Left ventricle myocardium inferior (tissue), 1 donor: ENCODE results near the gene NTM. TPM values are rescaled to one million over a fixed set of nuclear protein-coding genes. Genes with fewer than 3 reads are reported as not detected.

Experiments used
- DNase-seq: peaks from one replicate; pipeline ENCODE4 v3.0.0-alpha.2; 2020
- H3K27ac ChIP-seq: fragments of 200-600 bp; replicated peaks from 2 replicates; pipeline ENCODE4 v1.8.0; 2021
- H3K27me3 ChIP-seq: fragments of 200-600 bp; 2 replicates; pipeline ENCODE4 v1.8.0; 2021; ENCODE audit warnings: low read depth
- H3K36me3 ChIP-seq: fragments of 200-600 bp; 2 replicates; pipeline ENCODE4 v1.8.0; 2021
- H3K4me1 ChIP-seq: fragments of 200-600 bp; 2 replicates; pipeline ENCODE4 v1.8.0; 2021
- H3K4me3 ChIP-seq: fragments of 200-600 bp; 2 replicates; pipeline ENCODE4 v1.8.0; 2021; ENCODE audit warnings: mild to moderate bottlenecking, moderate library complexity
- H3K9me3 ChIP-seq: fragments of 200-600 bp; replicated peaks from 2 replicates; pipeline ENCODE4 v1.8.0; 2021
- intact Hi-C: fragments of 100-400 bp; cut with micrococcal nuclease; formaldehyde crosslinking; loops from one replicate; pipeline ENCODE4 v1.11.0; 2022
- total RNA-seq: library from RNA; stranded (reverse); fragmentation: NEBNext Ultra II Directional; extraction: Animal tissue kit (Norgen Biotek cat#: 25700); gene quantifications from one replicate; pipeline ENCODE4 v1.2.1, GENCODE V29; 2021
- TF ChIP-seq, protein P1 (sequence below): fragments of 200-600 bp; IDR thresholded peaks from 2 replicates; pipeline ENCODE4 v1.8.0; 2021; ENCODE audit warnings: antibody characterized with exemption, mild to moderate bottlenecking, borderline replicate concordance
- donor health status: DM: no; HTN: yes; CAD: no; lungs with severe emphysema.

NTM gene
- total RNA-seq, 1 donor from 2014 or later: 1.0 TPM

DNA sequence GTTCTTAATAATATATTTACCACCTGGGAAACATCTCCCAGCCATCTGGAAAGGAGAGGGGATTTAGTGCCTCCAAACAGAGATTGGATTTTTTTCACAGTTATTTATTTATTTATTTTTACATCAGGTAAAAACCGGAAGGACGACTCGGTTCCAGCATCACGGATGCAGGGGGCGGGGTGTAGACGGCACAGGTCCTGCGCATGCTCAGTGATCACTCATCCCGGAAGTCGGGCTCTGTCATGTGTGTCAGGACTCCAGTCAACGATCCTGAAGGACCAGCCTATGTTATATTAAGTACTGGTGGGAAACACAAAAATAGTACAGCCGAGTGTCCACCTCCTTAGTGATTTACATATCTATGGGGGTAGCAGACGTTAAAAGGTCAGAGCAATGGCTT, 467.6 kb downstream of the NTM start:
- Histone ChIP-seq H3K4me3 (no peak overlapping the region), H3K27ac (no peak overlapping the region), H3K36me3 (no peaks in the 10 kb centered on the region), H3K9me3 (no peaks in the 10 kb centered on the region), H3K4me1 (no peaks in the 10 kb centered on the region), H3K27me3 (peaks cover 19% of the 10 kb centered on the region)
- intact Hi-C loops: no loop called here
- no peak for DNase-seq
- TF ChIP-seq, protein P1, sequence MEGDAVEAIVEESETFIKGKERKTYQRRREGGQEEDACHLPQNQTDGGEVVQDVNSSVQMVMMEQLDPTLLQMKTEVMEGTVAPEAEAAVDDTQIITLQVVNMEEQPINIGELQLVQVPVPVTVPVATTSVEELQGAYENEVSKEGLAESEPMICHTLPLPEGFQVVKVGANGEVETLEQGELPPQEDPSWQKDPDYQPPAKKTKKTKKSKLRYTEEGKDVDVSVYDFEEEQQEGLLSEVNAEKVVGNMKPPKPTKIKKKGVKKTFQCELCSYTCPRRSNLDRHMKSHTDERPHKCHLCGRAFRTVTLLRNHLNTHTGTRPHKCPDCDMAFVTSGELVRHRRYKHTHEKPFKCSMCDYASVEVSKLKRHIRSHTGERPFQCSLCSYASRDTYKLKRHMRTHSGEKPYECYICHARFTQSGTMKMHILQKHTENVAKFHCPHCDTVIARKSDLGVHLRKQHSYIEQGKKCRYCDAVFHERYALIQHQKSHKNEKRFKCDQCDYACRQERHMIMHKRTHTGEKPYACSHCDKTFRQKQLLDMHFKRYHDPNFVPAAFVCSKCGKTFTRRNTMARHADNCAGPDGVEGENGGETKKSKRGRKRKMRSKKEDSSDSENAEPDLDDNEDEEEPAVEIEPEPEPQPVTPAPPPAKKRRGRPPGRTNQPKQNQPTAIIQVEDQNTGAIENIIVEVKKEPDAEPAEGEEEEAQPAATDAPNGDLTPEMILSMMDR: no peak

DNA sequence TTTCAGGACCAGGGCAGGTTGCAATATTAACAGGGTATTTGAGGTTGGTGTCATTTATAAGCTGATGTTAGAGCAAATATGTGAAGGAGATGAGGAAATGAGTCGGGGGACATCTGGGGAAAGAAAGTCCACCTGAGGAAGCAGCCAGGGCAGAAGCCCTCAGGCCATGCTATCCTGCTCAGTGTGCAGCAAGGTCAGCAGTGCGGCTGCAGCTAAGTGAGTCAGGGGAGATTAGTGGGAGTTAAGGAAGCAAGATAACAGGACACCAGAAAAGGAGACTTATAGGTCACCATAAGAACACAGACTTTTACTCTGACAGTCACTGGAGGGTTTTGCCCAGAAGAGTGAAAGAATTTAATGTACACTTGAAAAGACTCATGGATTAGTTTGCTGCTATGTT, 468.9 kb downstream of the NTM start:
- H3K27ac ChIP-seq: no peak overlapping the region
- no peak overlapping the region for H3K4me3 ChIP-seq
- TF ChIP-seq, protein P1: no peak
- peaks cover 19% of the 10 kb centered on the region for H3K27me3 ChIP-seq
- H3K9me3 ChIP-seq: no peaks in the 10 kb centered on the region
- DNase-seq: no peak
- H3K4me1 ChIP-seq: no peaks in the 10 kb centered on the region
- no peaks in the 10 kb centered on the region for H3K36me3 ChIP-seq
- intact Hi-C loops: no loop called here

DNA sequence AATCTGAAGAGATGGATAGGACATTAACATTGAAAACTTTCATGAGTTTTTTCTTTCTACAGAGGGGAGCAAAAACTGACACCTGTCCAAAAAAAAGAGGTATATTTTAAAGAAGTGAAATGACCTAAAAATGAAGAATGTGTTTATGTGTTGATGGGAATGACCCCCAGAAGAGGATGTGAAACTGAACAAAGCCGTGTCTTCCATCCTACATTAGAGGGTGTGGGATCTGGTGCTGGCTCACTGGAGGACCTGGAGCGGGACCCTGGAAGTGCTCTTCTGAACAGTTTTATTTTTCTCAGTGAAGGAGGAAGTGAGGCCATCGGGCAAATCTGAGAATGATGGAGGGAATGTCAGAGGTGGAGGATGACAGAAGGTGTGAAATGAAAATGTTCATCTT, 470.1 kb downstream of the NTM start:
- no peak overlapping the region for H3K27ac ChIP-seq
- no peaks in the 10 kb centered on the region for H3K9me3 ChIP-seq
- TF ChIP-seq, protein P1: no peak
- no peak overlapping the region for H3K4me3 ChIP-seq
- peaks cover 27% of the 10 kb centered on the region for H3K27me3 ChIP-seq
- no peak for DNase-seq
- no peaks in the 10 kb centered on the region for H3K4me1 ChIP-seq
- no peaks in the 10 kb centered on the region for H3K36me3 ChIP-seq
- intact Hi-C loops: no loop called here

DNA sequence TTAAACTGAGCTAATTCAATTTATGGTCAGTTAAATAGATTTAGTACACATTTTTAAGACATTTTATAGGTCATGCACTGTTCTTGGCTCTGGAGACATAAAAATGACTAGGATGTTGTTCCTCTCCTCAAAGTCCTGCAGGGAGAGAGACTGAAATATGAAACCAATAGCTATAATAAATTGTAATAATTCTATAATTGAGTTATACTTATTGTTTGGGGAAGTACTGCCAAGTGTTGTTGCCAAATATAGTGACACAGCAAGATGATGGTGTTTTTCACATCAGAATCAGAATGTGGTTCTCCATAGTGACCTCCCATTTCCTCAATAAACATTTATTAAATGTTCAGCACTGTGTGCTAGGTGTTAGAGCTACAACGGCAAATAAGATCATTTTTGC, 470.6 kb downstream of the NTM start:
- H3K9me3 ChIP-seq: no peaks in the 10 kb centered on the region
- H3K27me3 ChIP-seq: peaks cover 30% of the 10 kb centered on the region
- DNase-seq: no peak
- H3K36me3 ChIP-seq: no peaks in the 10 kb centered on the region
- H3K27ac ChIP-seq: no peak overlapping the region
- no peak overlapping the region for H3K4me3 ChIP-seq
- TF ChIP-seq, protein P1: no peak
- intact Hi-C loops: no loop called here
- no peaks in the 10 kb centered on the region for H3K4me1 ChIP-seq

DNA sequence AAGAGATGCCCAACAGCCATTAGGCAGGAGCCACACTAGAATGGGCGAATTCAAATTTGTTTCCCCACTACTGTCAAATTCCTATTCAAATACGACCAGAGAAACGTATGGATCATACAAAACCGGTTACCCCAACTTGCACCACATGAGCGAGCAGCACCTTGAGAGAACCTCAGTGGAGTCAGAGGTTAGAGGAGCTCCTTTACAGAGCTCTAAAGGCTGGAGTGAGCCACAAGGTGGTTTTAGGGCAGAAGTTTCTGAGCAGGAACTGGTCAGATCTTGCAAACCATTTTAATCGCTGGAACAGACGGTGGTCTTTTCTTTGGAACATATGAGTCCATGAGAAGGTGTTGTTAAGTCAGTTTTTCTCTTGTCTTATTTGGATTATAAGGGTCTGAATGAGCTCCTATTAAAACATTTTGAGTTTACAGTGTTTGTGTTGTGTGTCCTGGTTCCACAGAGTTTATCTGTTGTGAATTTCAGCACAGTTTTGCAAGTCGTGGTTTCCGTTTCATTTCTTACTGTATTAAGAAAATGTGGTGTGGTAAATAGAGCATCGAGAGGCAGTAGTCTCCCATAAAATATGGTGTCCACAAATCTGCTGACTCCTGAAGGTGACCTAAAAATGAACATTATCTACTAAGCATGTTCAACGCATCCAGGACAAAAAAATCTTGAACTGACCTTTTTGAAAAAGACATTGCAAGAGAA, 471.7 kb downstream of the NTM start:
- no peaks in the 10 kb centered on the region for H3K4me1 ChIP-seq
- H3K4me3 ChIP-seq: no peak overlapping the region
- intact Hi-C loops: no loop called here
- TF ChIP-seq, protein P1: no peak
- no peak overlapping the region for H3K27ac ChIP-seq
- H3K36me3 ChIP-seq: no peaks in the 10 kb centered on the region
- H3K27me3 ChIP-seq: peaks cover 34% of the 10 kb centered on the region
- no peaks in the 10 kb centered on the region for H3K9me3 ChIP-seq
- no peak for DNase-seq

DNA sequence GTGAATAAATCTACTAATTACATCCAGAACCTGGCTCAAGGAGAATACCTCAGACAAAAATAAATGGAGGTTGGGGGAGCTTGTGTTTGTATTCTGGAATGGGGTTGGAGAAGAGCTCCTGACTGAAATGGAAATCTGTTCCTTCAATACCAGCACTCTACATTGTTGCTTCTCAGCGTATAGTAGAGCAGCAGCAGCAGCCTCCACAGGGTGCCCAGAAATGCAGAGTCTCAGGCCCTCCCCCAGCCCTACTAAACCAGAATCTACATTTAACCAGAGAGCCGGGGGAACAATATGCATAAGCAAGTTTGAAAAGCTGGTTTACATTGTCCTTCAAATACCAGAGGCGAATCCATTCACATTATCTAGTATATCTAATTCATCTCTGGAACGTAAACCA, 474.8 kb downstream of the NTM start:
- Histone ChIP-seq H3K4me3 (no peak overlapping the region), H3K4me1 (no peaks in the 10 kb centered on the region), H3K36me3 (no peaks in the 10 kb centered on the region), H3K27ac (no peak overlapping the region), H3K27me3 (peaks cover 63% of the 10 kb centered on the region), H3K9me3 (no peaks in the 10 kb centered on the region)
- TF ChIP-seq, protein P1: no peak
- no peak for DNase-seq
- intact Hi-C loops: no loop called here
